Neural crest cell (in vitro differentiated cells): Measurements from ENCODE around the gene TBC1D9B. TPM values are rescaled to one million over a fixed set of nuclear protein-coding genes. Genes with fewer than 3 reads are reported as not detected.

Experiments used
- DNase-seq: peaks from one replicate; pipeline ENCODE4 v3.0.0; 2021; ENCODE audit warnings: low read depth, mixed read lengths, low spot score
- H3K27ac Mint-ChIP-seq: one replicate; pipeline ENCODE4 v1.8.0; 2021; ENCODE audit warnings: mild to moderate bottlenecking, mixed read lengths; ENCODE audit not compliant: unreplicated experiment
- H3K27me3 Mint-ChIP-seq: 2 replicates; pipeline ENCODE4 v1.8.0; 2021; ENCODE audit warnings: low read depth, mild to moderate bottlenecking, mixed read lengths
- H3K36me3 Mint-ChIP-seq: 2 replicates; pipeline ENCODE4 v1.8.0; 2021; ENCODE audit warnings: low read depth, mild to moderate bottlenecking, mixed read lengths
- H3K4me1 Mint-ChIP-seq: 2 replicates; pipeline ENCODE4 v1.8.0; 2021; ENCODE audit warnings: mixed read lengths
- H3K4me3 Mint-ChIP-seq: one replicate; pipeline ENCODE4 v1.8.0; 2021; ENCODE audit warnings: mild to moderate bottlenecking, mixed read lengths
- H3K9me3 Mint-ChIP-seq: 2 replicates; pipeline ENCODE4 v1.8.0; 2021; ENCODE audit warnings: mixed read lengths
- total RNA-seq: library from RNA; stranded (reverse); gene quantifications from 2 replicates; pipeline ENCODE4 v1.2.1, GENCODE V29; 2021
- TF ChIP-seq, protein P1 (sequence below): fragments of 200-600 bp; sonication (generic); conservative IDR thresholded peaks from 2 replicates; pipeline ENCODE4 v1.5.0; 2021; ENCODE audit warnings: antibody characterized with exemption, mild to moderate bottlenecking

Gene TBC1D9B
- total RNA-seq, 1 donor from 2014 or later: 107 TPM

DNA sequence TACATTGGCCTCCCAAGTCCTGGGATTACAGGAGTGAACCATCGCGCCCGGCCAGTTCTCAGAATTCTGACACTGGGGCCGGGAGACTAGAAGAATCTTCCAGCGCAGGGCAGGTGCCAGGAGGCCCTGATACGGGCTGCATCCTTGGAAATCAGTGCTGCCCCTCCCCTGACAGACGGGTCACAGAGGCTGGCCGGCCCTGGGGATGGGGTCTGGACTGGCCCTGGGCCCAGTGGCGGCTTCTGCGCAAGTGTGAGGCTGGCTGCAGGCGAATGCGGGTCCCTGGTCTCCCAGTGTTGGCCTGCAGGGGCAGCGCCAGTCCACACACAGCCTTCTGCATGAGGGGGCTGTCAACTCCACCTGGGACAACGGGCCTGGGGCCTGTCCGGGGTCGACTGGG, 831 bp upstream of the TBC1D9B start:
- H3K4me1 Mint-ChIP-seq: peaks cover 9% of the 10 kb centered on the region
- H3K27me3 Mint-ChIP-seq: no peaks in the 10 kb centered on the region
- peaks cover 3% of the 10 kb centered on the region for H3K36me3 Mint-ChIP-seq
- H3K27ac Mint-ChIP-seq: no peak overlapping the region
- TF ChIP-seq, protein P1, sequence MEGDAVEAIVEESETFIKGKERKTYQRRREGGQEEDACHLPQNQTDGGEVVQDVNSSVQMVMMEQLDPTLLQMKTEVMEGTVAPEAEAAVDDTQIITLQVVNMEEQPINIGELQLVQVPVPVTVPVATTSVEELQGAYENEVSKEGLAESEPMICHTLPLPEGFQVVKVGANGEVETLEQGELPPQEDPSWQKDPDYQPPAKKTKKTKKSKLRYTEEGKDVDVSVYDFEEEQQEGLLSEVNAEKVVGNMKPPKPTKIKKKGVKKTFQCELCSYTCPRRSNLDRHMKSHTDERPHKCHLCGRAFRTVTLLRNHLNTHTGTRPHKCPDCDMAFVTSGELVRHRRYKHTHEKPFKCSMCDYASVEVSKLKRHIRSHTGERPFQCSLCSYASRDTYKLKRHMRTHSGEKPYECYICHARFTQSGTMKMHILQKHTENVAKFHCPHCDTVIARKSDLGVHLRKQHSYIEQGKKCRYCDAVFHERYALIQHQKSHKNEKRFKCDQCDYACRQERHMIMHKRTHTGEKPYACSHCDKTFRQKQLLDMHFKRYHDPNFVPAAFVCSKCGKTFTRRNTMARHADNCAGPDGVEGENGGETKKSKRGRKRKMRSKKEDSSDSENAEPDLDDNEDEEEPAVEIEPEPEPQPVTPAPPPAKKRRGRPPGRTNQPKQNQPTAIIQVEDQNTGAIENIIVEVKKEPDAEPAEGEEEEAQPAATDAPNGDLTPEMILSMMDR: peak; percentile 44
- DNase-seq: peak; percentile 13
- H3K9me3 Mint-ChIP-seq: no peaks in the 10 kb centered on the region
- H3K4me3 Mint-ChIP-seq: peak overlapping the region; percentile 81

DNA sequence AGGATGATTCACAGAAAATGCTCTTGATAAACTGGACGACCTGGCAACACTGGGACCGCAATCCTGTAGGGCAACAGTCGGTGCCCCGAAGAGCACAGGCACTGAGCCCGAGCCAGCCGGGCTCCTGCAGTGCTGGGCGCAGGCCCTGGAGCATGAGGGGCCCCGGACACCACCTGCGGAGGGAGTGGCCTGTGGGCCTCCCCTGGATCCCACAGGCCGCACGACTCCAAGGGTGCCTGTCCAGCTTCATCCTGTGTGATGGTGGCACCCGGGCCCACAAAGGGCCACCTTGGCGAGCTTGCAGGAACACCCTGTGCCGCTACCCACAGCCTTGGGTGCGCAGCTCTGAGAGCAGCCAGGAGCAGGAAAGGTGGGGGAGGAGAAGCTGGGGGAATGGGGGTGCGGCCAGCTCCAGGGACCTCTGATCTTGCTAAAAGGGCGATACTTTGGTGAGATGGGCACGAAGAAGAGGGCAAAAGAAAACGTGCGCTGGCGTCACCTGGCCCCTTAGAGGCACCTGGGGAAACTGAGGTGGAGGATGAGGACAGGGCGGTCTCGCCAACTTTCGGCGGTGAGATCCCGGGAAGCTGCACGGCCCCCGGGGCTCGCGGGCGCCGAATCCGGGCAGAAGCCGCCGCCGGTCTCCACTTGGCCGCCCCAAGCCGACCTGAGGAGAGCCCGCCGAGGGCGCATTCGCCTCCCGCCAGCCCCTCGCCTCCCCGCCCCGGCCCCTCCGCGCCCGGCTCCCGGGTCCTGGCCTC, 722 bp downstream of the TBC1D9B start:
- DNase-seq: peak; percentile 28
- H3K36me3 Mint-ChIP-seq: peaks cover 3% of the 10 kb centered on the region
- H3K4me3 Mint-ChIP-seq: peak overlapping the region; percentile 88
- TF ChIP-seq, protein P1: no peak
- no peaks in the 10 kb centered on the region for H3K27me3 Mint-ChIP-seq
- peaks cover 9% of the 10 kb centered on the region for H3K4me1 Mint-ChIP-seq
- H3K9me3 Mint-ChIP-seq: no peaks in the 10 kb centered on the region
- no peak overlapping the region for H3K27ac Mint-ChIP-seq

DNA sequence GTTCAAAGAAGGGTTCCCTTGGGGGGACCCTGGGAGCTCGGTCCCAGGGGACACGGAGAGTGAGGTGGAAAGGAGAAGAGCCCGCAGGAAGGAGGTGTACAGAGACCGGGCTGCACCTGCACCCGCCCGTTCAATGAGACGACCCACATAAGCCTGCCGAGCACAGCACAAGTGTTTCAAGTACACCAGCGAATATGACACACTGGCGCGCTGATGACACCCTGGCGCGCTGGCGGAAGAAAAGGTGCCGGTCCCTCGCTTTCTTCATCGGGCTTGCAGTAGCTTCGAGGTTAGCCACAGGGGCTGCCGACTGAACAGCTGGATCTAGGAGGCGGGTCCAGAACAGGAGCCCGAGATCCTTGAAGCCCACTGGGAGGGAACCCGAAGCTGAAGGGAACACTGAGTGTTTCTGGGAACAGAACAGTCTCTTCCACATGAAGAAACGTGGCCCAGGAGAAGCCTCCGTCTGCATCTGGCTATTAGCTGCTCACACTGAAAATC, 1.4 kb downstream of the TBC1D9B start:
- Mint-ChIP-seq H3K4me3 (peak overlapping the region; percentile 88), H3K27ac (no peak overlapping the region), H3K36me3 (peaks cover 3% of the 10 kb centered on the region), H3K27me3 (no peaks in the 10 kb centered on the region), H3K9me3 (no peaks in the 10 kb centered on the region), H3K4me1 (peaks cover 9% of the 10 kb centered on the region)
- DNase-seq: no peak
- TF ChIP-seq, protein P1: no peak

DNA sequence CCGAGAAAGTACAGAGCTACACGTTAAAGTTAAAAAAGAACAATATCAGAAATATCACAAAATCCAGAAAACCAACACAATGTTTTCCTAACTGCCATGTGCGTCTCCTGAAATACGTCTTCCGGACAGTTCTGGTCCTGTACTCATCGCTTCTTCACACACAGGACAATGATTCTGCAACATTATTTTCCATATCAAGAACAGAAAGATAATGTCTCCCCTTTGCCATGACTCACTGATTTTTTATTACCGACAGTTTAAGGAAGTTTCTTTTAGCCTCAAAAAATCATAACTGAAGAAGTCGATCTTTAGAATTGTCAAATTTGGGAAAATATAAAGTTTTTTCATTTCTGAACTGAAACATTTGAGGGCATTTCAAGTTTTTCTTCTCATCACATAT, 2.5 kb downstream of the TBC1D9B start:
- H3K27ac Mint-ChIP-seq: no peak overlapping the region
- TF ChIP-seq, protein P1: no peak
- DNase-seq: no peak
- no peaks in the 10 kb centered on the region for H3K27me3 Mint-ChIP-seq
- no peaks in the 10 kb centered on the region for H3K9me3 Mint-ChIP-seq
- peak overlapping the region; percentile 65 for H3K4me3 Mint-ChIP-seq
- peaks cover 3% of the 10 kb centered on the region for H3K36me3 Mint-ChIP-seq
- H3K4me1 Mint-ChIP-seq: peaks cover 9% of the 10 kb centered on the region

DNA sequence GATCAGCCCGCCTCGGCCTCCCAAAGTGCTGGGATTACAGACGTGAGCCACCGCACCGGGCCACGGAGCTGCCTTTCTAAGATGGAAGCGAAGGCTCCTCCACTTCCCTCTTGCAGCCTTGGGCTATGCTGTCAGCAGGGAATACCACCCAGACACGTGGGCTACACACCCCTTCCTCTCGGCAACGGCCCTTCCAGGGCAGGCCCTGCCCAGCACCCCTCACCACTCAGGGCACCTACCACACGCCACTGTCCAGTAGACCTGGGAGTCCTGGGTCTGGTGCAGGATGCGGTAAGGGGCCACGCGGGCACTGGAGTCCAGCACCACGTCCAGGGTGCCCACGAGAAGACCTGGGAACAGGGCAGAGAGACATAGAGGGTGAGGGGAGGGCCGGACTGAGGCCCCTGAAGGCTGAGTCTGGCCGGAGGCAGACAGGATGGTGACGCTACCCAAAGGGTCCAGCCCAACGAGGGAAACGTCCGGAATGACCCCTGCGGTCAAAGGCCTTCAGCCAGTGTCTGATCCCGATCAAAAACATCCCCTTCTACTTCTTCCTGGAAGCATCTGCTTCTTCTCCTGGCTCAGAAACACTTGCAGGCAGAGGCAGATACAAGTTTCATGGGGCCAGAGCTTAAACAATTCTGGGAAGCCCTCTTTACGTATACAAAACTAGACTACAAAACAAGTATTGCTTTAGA, 3.1 kb downstream of the TBC1D9B start:
- H3K4me3 Mint-ChIP-seq: peak overlapping the region; percentile 65
- no peak overlapping the region for H3K27ac Mint-ChIP-seq
- DNase-seq: no peak
- H3K4me1 Mint-ChIP-seq: peaks cover 5% of the 10 kb centered on the region
- H3K9me3 Mint-ChIP-seq: no peaks in the 10 kb centered on the region
- H3K27me3 Mint-ChIP-seq: no peaks in the 10 kb centered on the region
- TF ChIP-seq, protein P1: no peak
- H3K36me3 Mint-ChIP-seq: peaks cover 3% of the 10 kb centered on the region
